Fibroblast of skin of left quadriceps (primary cell): ENCODE measurements around the gene ICE1.
"Not testable (repeated sequence)": the region's sequence is repeated elsewhere in the genome, so short reads cannot be mapped to it uniquely, and the experiment has no call there.

Experiments used
- DNase-seq, 2 experiments: peaks; one replicate each; pipeline ENCODE4 v3.0.0-alpha.2; 2013; ENCODE audit warnings: low read depth in 2 of 2

The ICE1 gene

DNA sequence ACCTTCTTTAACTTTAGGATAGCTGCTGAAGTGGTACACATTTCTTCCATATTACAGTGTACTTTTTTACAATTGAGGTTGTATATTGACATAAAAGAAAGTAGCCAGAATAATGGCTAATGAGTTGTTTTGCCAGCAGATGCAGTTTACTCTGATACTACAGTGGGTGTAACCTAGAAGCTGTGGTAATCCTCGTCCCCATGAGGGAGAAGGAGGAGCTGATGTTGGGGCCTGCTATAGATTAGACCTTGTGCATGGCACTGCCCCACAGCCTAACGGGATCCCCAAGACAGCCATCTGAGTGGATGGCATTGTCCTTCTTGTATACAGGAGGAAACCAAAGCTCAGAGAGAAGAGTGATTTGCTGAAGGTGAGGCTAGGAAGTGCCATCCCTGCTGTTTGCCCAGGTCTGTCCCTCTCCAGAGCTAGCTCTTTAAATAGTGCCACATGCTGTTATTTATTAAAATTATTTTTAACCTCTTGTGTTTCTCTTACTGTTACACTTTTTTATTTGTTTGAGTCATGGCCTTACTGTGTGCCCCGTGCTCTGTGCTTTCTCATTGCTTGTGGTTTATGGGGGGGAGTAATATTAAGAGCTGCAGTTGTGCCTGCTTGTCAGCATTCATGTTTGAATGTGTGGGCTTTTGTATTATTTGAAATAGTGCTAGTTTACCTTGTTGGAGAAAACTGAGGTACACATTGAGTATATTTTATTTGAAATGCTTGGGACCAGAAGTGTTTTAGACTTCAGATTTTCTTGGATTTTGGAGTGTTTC, 65.3 kb downstream of the ICE1 start:
- DNase-seq, result no peak

DNA sequence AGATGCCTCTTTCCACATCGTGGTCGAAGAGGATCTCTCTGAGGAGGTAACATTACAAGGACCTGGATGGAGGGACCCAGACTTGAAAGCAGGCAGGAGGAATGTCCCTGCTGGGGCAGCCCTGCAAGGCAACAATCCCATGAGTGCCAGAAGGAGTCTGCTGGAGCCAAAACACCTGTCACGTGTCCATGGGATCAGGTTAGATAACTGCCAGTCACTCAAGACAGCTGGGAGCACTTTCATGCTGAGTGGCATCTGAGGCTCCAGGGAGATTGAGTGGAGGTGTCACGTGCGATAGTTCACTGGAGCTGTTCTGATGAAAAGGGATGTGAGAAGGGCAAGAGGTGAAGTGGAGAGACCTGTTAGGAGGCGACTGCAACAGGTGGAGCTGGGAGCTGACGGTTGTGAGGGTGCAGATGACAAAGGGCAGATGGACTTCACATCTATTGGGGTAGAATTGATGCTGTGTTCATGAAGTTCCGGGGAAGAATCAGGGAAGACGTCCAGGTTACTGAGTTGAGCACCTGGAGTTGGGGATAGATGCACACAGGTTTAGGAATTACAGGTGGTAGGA, 68.4 kb downstream of the ICE1 start:
- no peak for DNase-seq

DNA sequence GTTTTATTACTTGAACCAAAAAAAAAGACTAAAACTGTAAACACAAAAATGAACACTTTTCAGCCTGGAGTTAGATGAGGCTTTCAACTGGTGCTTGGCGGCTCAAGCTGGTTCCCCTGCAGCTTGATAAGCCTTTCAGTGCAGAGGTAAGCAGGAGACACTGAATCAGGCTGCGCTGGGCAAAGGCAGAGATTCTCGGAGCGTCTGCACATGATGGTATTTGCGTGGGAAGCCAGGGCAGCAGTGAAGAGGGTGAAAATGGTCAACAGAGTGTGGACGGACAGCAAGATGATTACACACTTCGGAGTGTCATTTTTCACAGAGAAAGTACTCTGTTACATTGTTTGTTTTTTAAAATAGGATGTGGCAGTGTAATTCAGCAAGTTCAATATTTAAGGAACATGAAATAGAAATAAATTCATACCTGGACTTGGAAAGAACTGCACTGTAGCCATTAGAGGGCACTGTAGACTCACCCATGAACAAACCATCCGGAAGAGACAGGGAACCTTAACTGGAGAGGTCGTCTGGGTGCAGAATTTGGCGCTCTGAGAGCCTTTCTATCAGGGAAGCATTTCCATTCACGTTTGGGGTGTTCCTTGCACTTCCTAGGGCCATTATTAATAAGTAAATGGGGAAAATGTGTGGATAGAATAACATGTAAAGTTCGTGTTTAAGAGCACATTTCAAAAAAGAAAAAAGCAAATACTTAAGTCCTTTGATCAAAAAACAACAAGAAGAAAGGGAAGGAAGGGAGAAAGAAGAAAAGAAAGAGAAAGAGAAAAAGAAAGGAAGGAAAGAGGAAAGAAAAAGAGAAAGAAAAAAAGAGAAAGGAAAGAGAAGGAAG, 69.8 kb downstream of the ICE1 start:
- DNase-seq, result peak in 1 of 2 experiments; percentile 20

DNA sequence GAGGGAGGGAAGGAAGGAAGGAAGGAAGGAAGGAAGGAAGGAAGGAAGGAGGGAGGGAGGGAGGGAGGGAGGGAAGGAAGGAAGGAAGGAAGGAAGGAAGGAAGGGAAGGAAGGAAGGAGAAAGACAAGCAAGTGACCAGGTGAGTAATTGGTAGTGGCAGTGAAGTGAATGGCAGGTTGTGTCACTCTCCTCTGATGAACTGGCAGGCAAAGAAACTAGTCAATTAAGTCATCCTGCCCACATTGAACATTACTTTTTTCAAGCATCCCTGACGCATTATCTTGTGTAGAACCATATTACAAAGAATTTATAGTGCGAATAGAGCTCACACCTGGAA, 70.4 kb downstream of the ICE1 start:
- not testable (repeated sequence) for DNase-seq

DNA sequence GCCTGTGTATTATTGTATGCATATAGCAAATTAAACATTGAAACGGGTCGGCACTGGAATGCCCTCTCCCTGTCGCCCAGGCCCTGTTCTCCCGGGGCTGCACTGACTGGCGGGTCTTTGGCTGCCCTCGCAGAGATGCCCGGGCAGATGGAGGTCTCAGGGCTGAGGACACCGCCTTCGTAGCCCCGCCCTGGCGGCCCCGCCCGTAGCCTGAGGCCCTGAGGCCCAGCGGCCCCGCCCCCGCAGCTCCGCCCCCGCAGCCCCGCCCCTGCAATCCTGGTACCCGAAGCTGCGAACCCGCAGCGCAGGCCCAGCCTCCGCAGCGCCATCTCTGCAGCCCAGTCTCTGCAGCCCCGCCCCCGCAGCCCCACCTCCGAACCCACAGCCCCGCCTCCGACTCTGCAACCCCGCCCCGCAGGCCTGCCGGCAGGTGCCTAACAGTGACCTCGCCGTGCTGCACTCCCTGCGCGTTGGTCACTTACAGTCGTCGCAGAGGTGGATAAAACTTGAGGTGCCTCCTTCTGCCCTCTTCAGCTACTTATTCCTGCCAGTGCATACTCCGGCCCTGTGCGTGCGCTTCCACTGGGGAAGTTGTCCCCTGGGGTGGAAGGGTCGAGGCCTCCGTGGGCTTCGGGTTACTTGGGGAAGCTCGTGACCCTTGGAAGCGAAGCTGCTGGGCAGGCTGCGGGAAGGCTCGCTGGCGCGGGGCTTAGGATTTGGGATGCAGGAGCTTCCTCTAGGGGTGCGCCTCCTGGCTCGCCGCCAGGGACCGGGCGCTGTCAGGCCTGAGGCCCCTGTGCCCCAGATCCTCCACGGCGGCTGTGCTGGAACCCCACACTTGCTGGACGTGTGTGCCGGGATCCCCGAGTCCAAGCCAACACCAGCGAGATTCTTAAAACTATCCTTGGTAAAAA, 72.3 kb downstream of the ICE1 start:
- peak in 1 of 2 experiments; percentile 12 for DNase-seq

DNA sequence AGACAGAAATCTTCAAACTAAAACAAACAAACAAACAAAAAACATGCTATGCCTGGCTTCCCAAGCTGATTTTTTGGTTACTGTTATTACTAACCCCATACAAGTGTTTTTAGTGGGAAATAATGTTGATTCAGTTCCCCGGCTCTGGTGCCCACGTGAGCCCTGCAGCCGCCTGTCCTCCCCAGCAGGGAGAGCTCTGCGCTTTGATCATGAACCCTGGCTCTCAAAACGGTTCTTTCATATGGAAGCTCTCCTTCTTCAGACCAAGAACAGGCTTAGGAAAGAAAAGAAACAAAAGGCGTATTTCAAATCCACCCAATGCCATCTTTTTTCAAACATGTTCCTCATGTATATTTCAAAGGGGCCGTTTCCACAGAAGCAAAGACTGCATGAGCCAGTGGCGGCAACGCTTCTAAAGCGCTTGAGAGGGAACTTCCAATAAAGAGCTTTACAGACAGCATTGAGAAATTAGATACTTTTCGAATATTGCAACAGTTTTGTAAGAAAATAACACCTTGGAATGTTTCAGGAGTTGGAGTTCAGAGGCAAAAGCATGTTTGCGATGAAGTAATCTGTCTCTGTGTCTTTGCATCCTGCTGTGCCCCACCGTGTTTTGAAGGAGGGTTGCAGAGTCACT, 74.8 kb downstream of the ICE1 start:
- peak in 1 of 2 experiments; percentile 13 for DNase-seq

DNA sequence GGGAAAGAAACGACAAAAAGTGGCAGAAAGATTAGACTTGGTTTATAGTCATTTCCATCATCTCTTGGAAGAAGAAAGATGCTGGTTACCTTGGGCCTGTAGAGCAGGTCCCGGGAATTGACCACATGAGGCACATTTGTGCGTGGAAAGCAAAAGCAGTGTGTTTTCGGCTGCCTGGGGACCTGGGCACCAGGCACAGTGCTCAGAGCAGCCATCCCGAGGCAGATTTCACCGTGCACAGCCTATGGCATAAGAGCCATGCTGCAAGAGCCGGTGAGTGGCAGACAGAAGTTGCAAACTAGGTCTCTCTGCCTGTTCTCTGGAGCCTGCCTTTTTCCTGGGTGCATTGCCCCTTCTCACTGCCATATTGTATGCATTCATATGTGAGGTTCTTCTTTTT, 77.0 kb downstream of the ICE1 start:
- DNase-seq, result no peak

DNA sequence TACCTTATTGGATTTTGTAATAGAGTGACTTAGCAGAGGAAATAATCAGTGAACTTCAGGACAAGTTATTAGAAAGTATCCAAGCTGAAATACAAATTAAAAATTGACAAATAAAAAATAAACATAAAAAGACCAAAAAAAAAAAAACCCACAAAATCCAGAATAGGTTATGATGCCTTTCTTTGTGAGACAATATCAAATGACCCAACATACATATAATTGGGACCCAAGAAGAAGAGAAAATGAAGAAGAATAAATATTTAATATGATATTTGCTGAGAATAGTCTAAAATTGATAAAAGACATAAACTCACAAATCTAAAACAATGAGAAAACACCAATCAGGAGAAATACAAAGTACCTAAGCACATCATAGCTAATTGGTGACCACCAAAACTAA, 81.8 kb downstream of the ICE1 start:
- no peak for DNase-seq

- DNase-seq, result no peak
Measured at GRCh38 chr5:5505815-5506214, 83.3 kb downstream of the ICE1 start.

DNA sequence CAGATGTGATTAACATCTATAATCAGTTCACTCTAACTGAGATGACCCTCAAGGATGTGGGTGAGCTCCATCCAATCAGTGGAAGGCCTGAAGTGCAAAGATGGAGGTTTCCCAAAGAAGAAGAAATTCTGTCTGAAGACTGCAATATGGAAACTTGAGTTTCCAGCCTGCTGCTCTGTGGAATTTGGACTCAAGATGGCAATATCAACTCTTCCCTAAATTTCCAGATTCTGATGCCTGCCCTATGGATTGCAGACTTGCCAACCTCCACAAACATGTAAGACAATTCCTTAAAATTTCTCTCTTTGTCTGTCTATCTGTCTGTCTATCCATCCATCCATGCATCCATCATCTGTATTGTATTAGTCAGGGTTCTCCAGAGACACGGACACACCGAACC, 85.9 kb downstream of the ICE1 start:
- no peak for DNase-seq

GRCh38 chr5:5511904-5512416, 89.5 kb downstream of the ICE1 start:
- DNase-seq, result no peak

DNA sequence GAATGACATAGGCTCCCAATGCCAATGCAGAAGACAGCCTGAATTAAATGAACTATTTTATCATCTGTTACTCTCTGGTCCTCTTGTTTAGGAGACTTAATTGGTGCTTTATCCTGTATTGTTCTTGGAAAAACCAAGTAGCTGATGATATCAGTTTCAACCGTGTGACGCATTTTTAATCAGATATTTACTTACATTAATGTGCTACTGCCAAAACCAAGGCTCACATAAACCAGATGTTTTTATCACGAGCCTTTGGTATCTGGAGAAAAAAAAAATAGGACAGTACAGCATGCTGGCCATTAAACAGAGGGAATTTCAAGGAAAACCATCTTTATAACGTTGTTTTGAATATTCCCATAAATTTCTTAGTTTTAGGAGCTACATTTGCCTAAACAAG, 90.1 kb downstream of the ICE1 start:
- no peak for DNase-seq

GRCh38 chr5:5520622-5521021, 98.1 kb downstream of the ICE1 start:
- DNase-seq, result not testable (repeated sequence)

- no peak for DNase-seq
Measured at GRCh38 chr5:5521029-5521428, 98.6 kb downstream of the ICE1 start.

DNA sequence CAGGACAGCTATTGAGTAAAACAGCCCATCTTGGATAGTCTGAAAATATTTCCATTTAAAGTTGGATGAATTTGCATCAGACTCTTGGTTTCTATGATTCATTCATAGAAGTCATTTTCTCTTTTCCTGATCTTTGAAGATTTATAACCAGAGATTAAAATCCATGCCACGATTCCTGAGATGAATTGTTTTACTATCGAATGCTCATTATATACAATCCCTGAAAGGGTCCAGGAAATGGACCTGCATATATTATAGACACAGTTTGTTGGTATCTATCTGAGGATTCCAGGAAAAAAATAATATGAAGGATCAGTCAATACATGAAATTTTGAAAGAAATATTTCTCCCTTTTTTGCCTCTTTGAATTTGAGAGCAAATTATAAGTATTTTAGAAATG, 99.0 kb downstream of the ICE1 start:
- DNase-seq, result no peak

GRCh38 chr5:5522336-5522735, 99.9 kb downstream of the ICE1 start:
- no peak for DNase-seq

DNA sequence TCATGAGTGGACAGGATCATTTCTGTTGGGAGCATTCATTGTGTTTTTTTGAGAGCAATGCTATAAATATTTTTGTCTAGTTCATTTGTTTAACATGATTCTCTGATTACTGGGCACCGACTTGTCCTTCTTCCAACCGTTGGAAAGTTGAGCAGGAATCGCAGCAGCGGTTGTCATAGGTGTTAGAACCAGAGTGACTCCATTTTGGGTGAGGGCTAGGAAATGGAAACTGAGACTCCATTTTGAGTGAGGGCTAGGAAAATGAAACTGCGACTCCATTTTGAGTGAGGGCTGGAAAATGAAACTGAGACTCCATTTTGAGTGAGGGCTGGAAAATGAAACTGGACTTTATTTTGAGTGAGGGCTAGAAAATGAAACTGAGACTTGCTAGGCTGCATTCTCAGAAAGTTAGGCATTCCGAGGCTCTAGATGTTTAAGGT, 100.6 kb downstream of the ICE1 start:
- no peak for DNase-seq

DNA sequence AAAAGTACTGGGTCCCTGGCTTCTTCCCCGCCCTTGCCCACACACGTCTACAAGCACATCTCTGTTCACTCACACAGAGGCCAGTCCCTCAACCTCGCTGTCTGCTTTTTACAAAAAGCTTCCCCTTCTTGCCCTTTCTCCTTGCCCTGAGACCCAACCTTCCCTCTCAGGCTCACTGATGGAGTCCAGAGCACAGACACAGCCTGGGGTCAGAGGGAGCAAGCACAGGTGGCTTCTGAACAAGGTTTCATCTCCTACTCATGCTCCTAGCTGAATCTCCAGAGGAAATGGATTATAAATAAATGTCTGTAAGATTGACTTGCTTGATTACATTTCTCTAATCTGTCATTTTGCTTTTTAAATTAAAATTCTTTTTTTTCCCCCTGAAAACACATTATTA, 101.8 kb downstream of the ICE1 start:
- no peak for DNase-seq

- DNase-seq, result no peak
Measured at GRCh38 chr5:5531371-5531770, 108.9 kb downstream of the ICE1 start.

DNA sequence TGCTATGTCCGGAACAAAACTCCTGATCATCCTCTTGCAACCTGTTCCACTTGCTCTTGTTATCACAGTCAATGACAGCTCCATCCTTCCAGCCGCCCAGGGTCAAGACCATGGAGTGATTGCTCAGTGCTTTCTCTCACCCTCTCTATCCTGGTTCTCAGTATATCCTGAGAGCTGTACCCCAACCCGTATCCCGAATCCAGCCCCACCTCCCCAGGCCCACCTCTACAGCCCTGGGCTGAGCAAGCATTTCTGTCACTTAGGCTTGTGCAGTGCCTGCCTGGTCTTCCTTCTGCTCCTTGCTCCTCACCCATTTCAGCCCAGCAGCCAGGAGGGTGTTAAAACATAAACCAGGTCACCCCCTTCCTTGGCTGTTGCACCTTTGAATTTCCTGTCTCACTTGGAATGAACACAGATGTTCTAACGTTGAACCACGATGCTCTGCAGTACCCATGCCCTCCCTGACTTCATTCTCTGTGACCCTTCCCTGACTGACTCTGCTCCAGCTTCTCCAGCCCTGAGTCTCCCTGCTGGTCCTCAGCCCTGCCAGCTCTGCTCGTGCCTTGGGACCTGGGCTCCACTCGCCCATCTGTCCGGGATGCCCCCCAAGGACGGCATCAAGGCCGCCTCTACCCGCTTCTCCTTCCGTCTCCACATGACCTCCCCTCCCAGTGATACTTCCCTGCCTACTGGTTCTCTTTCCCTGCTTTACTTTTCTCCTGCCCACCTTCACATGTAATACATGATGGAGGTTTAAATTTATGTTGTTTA, 110.0 kb downstream of the ICE1 start:
- no peak for DNase-seq
